Measurements from ENCODE around the gene HHATL.

HHATL gene

DNA sequence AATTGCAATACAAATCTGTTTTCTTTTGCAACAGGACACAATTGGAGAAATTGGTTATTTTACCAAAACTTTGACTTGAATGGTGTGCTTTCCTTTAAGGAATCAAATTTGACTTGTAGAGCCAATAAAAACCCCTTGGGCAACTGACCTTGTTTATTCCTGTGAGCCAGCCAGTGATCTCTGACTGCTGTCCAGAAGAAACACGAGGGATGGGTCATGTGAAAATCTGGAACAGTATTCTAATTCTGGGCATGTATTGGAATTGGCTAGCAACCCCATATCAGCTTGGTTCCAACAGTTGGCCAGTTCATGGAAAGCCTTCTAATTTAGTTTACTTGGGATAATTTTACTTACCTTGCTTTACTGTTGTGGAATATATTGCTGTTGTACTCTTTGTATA is 19.1 kb upstream of the HHATL start:
- DNase-seq (ENCODE audit: low read depth) = no peak
- no peak overlapping the region for H3K4me3 ChIP-seq (ENCODE audit: low read length)
- TF ChIP-seq, protein P1, sequence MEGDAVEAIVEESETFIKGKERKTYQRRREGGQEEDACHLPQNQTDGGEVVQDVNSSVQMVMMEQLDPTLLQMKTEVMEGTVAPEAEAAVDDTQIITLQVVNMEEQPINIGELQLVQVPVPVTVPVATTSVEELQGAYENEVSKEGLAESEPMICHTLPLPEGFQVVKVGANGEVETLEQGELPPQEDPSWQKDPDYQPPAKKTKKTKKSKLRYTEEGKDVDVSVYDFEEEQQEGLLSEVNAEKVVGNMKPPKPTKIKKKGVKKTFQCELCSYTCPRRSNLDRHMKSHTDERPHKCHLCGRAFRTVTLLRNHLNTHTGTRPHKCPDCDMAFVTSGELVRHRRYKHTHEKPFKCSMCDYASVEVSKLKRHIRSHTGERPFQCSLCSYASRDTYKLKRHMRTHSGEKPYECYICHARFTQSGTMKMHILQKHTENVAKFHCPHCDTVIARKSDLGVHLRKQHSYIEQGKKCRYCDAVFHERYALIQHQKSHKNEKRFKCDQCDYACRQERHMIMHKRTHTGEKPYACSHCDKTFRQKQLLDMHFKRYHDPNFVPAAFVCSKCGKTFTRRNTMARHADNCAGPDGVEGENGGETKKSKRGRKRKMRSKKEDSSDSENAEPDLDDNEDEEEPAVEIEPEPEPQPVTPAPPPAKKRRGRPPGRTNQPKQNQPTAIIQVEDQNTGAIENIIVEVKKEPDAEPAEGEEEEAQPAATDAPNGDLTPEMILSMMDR (IDR thresholded peaks at IDR 0.05; ENCODE audit: insufficient read depth, low read depth, low read length, missing control alignments) = no peak

- TF ChIP-seq, protein P1 (IDR thresholded peaks at IDR 0.05; ENCODE audit: insufficient read depth, low read depth, low read length, missing control alignments) = no peak
- DNase-seq (ENCODE audit: low read depth) = no peak
- H3K4me3 ChIP-seq (ENCODE audit: low read length) = no peak overlapping the region
Observed at GRCh38 chr3:42720126-42720525, 17.5 kb upstream of the HHATL start.

DNA sequence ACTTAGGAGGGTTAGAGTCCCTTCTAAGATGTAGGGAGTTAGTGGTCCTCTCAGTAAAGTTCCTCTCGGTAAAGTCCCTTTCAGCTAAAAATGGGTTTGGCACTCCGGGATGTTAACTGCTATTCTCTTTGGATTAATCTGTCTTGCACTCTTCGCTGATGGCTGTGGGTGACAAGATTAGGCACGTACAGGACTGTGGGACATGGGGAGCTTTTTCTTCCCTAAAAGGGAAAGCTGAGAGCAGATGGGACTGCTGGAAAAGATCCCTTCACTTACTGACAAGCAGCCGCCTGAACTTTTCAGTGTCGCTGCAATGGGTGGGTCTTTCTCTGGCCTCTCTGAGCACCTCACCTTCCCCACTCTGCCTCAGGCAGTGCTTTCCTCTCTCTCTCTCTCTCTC is 16.4 kb upstream of the HHATL start:
- no peak overlapping the region for H3K4me3 ChIP-seq (ENCODE audit: low read length)
- TF ChIP-seq, protein P1 (IDR thresholded peaks at IDR 0.05; ENCODE audit: insufficient read depth, low read depth, low read length, missing control alignments) = no peak
- no peak for DNase-seq (ENCODE audit: low read depth)

DNA sequence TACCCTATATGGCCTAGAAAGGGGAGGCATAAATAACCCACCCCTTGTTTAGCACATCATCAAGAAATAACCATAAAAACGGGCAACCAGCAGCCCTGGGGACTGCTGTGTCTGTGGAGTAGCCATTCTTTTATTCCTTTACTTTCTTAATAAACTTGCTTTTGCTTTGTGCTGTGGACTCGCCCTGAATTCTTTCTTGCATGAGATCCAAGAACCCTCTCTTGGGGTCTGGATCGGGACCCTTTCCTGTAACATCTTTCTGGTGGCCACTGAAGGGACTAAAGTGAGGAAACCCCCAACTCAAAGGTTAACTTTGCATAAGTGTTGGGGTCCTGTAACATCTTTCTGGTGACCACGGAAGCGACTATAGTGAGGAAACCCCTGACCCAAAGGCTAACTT is 15.7 kb upstream of the HHATL start:
- DNase-seq (ENCODE audit: low read depth) = no peak
- TF ChIP-seq, protein P1 (IDR thresholded peaks at IDR 0.05; ENCODE audit: insufficient read depth, low read depth, low read length, missing control alignments) = no peak
- no peak overlapping the region for H3K4me3 ChIP-seq (ENCODE audit: low read length)

DNA sequence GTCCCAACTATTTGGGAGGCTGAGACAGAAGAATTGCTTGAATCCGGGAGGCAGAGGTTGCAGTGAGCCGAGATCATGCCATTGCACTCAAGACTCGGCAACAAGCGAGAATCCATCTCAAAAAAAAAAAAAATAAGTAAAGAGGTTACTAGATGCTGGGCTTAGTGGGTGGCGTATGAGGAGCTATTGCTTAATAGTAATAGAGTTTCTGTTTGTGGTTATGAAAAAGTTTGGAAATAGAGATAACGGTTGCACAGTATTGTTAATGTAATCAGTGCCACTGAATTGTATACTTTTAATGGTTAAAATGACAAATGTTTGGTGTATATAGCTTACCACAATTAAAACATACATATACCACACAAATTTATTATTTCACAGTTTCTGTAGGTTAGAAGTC is 14.7 kb upstream of the HHATL start:
- H3K4me3 ChIP-seq (ENCODE audit: low read length) = no peak overlapping the region
- no peak for DNase-seq (ENCODE audit: low read depth)
- TF ChIP-seq, protein P1 (IDR thresholded peaks at IDR 0.05; ENCODE audit: insufficient read depth, low read depth, low read length, missing control alignments) = no peak

GRCh38 chr3:42714171-42714852 is 11.7 kb upstream of the HHATL start:
- DNase-seq (ENCODE audit: low read depth) = no peak
- TF ChIP-seq, protein P1 (IDR thresholded peaks at IDR 0.05; ENCODE audit: insufficient read depth, low read depth, low read length, missing control alignments) = no peak
- no peak overlapping the region for H3K4me3 ChIP-seq (ENCODE audit: low read length)

GRCh38 chr3:42713747-42714146 is 11.1 kb upstream of the HHATL start:
- H3K4me3 ChIP-seq (ENCODE audit: low read length) = no peak overlapping the region
- TF ChIP-seq, protein P1 (IDR thresholded peaks at IDR 0.05; ENCODE audit: insufficient read depth, low read depth, low read length, missing control alignments) = no peak
- no peak for DNase-seq (ENCODE audit: low read depth)
